DOHH2 (cell line): ENCODE measurements around the gene MAN2A1.

Experiments used
- CTCF ChIP-seq: fragments of 200-600 bp; sonication (generic); IDR thresholded peaks from one replicate; pipeline ENCODE4 v1.5.1; 2014; ENCODE audit warnings: antibody characterized with exemption, mild to moderate bottlenecking, low read depth, low read length; ENCODE audit not compliant: poor library complexity, severe bottlenecking
- EZH2phosphoT487 ChIP-seq: fragments of 200-600 bp; sonication (generic); IDR thresholded peaks from 2 replicates; pipeline ENCODE4 v1.6.1; 2017; ENCODE audit warnings: borderline replicate concordance, mild to moderate bottlenecking, antibody characterized with exemption, low read length, moderate library complexity, mixed read lengths

GRCh38 chr5:109739741-109740728 is 50.3 kb downstream of the MAN2A1 start:
- TF ChIP-seq CTCF (no peak), EZH2phosphoT487 (no peak)
